GM19025 (cell line): Measurements from ENCODE around the gene DCXR.

ENCODE experiments used
- ATAC-seq: cut with Tn5 transposase; IDR thresholded peaks from one replicate; pipeline ENCODE4 v1.9.1; 2021; ENCODE audit warnings: mild to moderate bottlenecking, low read depth, moderate library complexity; ENCODE audit not compliant: unreplicated experiment

The DCXR gene

GRCh38 chr17:82013772-82014321, 23.6 kb downstream of the DCXR start:
- no peak for ATAC-seq

- no peak for ATAC-seq
These were observed 24.2 kb downstream of the DCXR start for GRCh38 chr17:82013341-82013740.

- no peak for ATAC-seq
These were observed 24.7 kb downstream of the DCXR start for GRCh38 chr17:82012640-82013295.

- ATAC-seq: no peak
These were observed 25.2 kb downstream of the DCXR start for GRCh38 chr17:82012261-82012639.

- no peak for ATAC-seq
These were observed 25.8 kb downstream of the DCXR start for GRCh38 chr17:82011617-82012187.

GRCh38 chr17:82010575-82011525, 26.6 kb downstream of the DCXR start:
- no peak for ATAC-seq

- no peak for ATAC-seq
These were observed 28.1 kb downstream of the DCXR start for GRCh38 chr17:82009413-82009812.

GRCh38 chr17:82008941-82009405, 28.5 kb downstream of the DCXR start:
- ATAC-seq: no peak

- no peak for ATAC-seq
These were observed 29.1 kb downstream of the DCXR start for GRCh38 chr17:82008258-82008940.

GRCh38 chr17:82007495-82008257, 29.8 kb downstream of the DCXR start:
- no peak for ATAC-seq

- no peak for ATAC-seq
These were observed 30.3 kb downstream of the DCXR start for GRCh38 chr17:82007228-82007494.

GRCh38 chr17:82006468-82007227, 30.8 kb downstream of the DCXR start:
- ATAC-seq: no peak

GRCh38 chr17:82005701-82006348, 31.7 kb downstream of the DCXR start:
- ATAC-seq: no peak

GRCh38 chr17:82004517-82005455, 32.7 kb downstream of the DCXR start:
- no peak for ATAC-seq

GRCh38 chr17:82003411-82004381, 33.8 kb downstream of the DCXR start:
- no peak for ATAC-seq

- no peak for ATAC-seq
These were observed 35.9 kb downstream of the DCXR start for GRCh38 chr17:82001571-82002056.
